SK-N-SH (cell line): ENCODE data around the gene AQP1. TPM values are rescaled to one million over a fixed set of nuclear protein-coding genes. Genes with fewer than 3 reads are reported as not detected.

ENCODE experiments used
- CTCF ChIA-PET: fragments of 300-600, 350-600 bp; formaldehyde crosslinking; extraction: SDS; loops from one replicate; lab custom pipeline; 2021; lab: Yijun Ruan, JAX
- POLR2A ChIA-PET: fragments of 350-600 bp; sonication (Branson Sonifier 250); formaldehyde crosslinking; extraction: SDS; loops from one replicate; lab custom pipeline; 2020; ENCODE audit warnings: antibody characterized with exemption, inconsistent platforms; lab: Yijun Ruan, JAX
- DNase-seq: peaks from one replicate; pipeline ENCODE4 v3.0.0; 2012
- H2AFZ ChIP-seq: fragments of 200-600 bp; sonication (generic); 2 replicates; pipeline ENCODE4 v1.8.1; 2016; ENCODE audit warnings: antibody characterized with exemption, mild to moderate bottlenecking, low read depth
- H3F3A ChIP-seq: fragments of 200-600 bp; sonication (generic); replicated peaks from 2 replicates; pipeline ENCODE3; 2016; ENCODE audit warnings: antibody characterized with exemption, mild to moderate bottlenecking; ENCODE audit not compliant: insufficient read depth
- H3K27ac ChIP-seq, 2 experiments: fragments of 200-500 bp in 1 of 2; fragments of 200-600 bp in 1 of 2; sonication (Bioruptor generic) in 1 of 2; sonication (generic), shearing (Covaris generic) in 1 of 2; 2 replicates each; pipeline versions ENCODE4 v1.5.1 to v1.6.1; 2014 to 2016; ENCODE audit warnings: low read depth in 2 of 2, inconsistent platforms in 1 of 2, low read length in 1 of 2, mild to moderate bottlenecking in 1 of 2, mixed read lengths in 1 of 2
- H3K27me3 ChIP-seq: fragments of 200-600 bp; sonication (generic), shearing (Covaris generic); 2 replicates; pipeline ENCODE4 v1.6.1; 2016; ENCODE audit warnings: mixed run types; ENCODE audit not compliant: insufficient read depth
- H3K36me3 ChIP-seq, 2 experiments: fragments of 200-500 bp in 1 of 2; fragments of 200-600 bp in 1 of 2; sonication (Bioruptor generic) in 1 of 2; sonication (generic) in 1 of 2; replicated peaks in 1 of 2; 2 replicates each; pipeline versions ENCODE3 to v1.5.1; 2014 to 2016; ENCODE audit warnings: low read length in 1 of 2, mild to moderate bottlenecking in 1 of 2; ENCODE audit not compliant: insufficient read depth in 2 of 2, control insufficient read depth in 1 of 2
- H3K4me1 ChIP-seq, 2 experiments: fragments of 200-500 bp in 1 of 2; fragments of 200-600 bp in 1 of 2; sonication (Bioruptor generic) in 1 of 2; sonication (generic), shearing (Covaris generic) in 1 of 2; 2 replicates each; pipeline versions ENCODE4 v1.5.1 to v1.6.1; 2014 to 2016; ENCODE audit warnings: low read depth in 1 of 2, low read length in 1 of 2, mixed run types in 1 of 2; ENCODE audit not compliant: insufficient read depth in 2 of 2, control insufficient read depth in 1 of 2
- H3K4me2 ChIP-seq: fragments of 200-600 bp; sonication (generic), shearing (Covaris generic); 2 replicates; pipeline ENCODE4 v1.6.1; 2017; ENCODE audit warnings: mixed run types
- H3K4me3 ChIP-seq, 2 experiments: fragments of 200-500 bp in 1 of 2; fragments of 200-600 bp in 1 of 2; sonication (Bioruptor generic) in 1 of 2; sonication (generic), shearing (Covaris generic) in 1 of 2; 2 replicates each; pipeline versions ENCODE4 v1.5.1 to v1.8.1; 2014 to 2016; ENCODE audit warnings: low read depth in 2 of 2, inconsistent platforms in 1 of 2, low read length in 1 of 2, mild to moderate bottlenecking in 1 of 2, mixed read lengths in 1 of 2, moderate library complexity in 1 of 2
- H3K79me2 ChIP-seq: fragments of 200-600 bp; sonication (generic); 2 replicates; pipeline ENCODE4 v1.8.1; 2017; ENCODE audit warnings: mild to moderate bottlenecking; ENCODE audit not compliant: insufficient read depth
- H3K9ac ChIP-seq: fragments of 200-600 bp; sonication (generic); 2 replicates; pipeline ENCODE4 v1.6.1; 2017; ENCODE audit warnings: mixed run types
- H3K9me2 ChIP-seq: fragments of 200-600 bp; sonication (generic); 2 replicates; pipeline ENCODE4 v1.6.1; 2017; ENCODE audit warnings: mixed run types
- H3K9me3 ChIP-seq: fragments of 200-600 bp; sonication (generic); 2 replicates; pipeline ENCODE4 v1.6.1; 2017; ENCODE audit warnings: mixed run types, mild to moderate bottlenecking, moderate library complexity
- H4K20me1 ChIP-seq: fragments of 200-600 bp; sonication (generic); 2 replicates; pipeline ENCODE4 v1.6.1; 2017; ENCODE audit warnings: mild to moderate bottlenecking, mixed run types; ENCODE audit not compliant: insufficient read depth
- CTCF ChIP-seq: fragments of 200-600 bp; sonication (generic); IDR thresholded peaks from 2 replicates; pipeline ENCODE4 v1.6.1; 2017; ENCODE audit warnings: antibody characterized with exemption, mild to moderate bottlenecking, moderate library complexity
- GABPA ChIP-seq: IDR thresholded peaks from 2 replicates; pipeline ENCODE4 v1.4.0; 2012; ENCODE audit warnings: low read depth, mild to moderate bottlenecking
- JUND ChIP-seq: IDR thresholded peaks from 2 replicates; pipeline ENCODE4 v1.4.0; 2012
- NRF1 ChIP-seq: IDR thresholded peaks from 2 replicates; pipeline ENCODE4 v1.6.1; 2012; ENCODE audit warnings: low read depth, mild to moderate bottlenecking, low read length
- PBX3 ChIP-seq: IDR thresholded peaks from 2 replicates; pipeline ENCODE4; 2012
- RCOR1 ChIP-seq: fragments of 150-350 bp; IDR thresholded peaks from 2 replicates; pipeline ENCODE4 v1.6.1; 2017; ENCODE audit warnings: antibody characterized with exemption, low read length
- RXRA ChIP-seq: IDR thresholded peaks from 2 replicates; pipeline ENCODE4 v1.4.0; 2012; ENCODE audit warnings: low read depth, mild to moderate bottlenecking, borderline replicate concordance
- SMC3 ChIP-seq: IDR thresholded peaks from 2 replicates; pipeline ENCODE4 v1.6.1; 2012; ENCODE audit warnings: low read depth, low read length, improper control_type of control experiment
- TAF1 ChIP-seq: IDR thresholded peaks from 2 replicates; pipeline ENCODE4 v1.6.1; 2012; ENCODE audit warnings: low read depth, mild to moderate bottlenecking, low read length, moderate library complexity, borderline replicate concordance
- TCF12 ChIP-seq: IDR thresholded peaks from 2 replicates; pipeline ENCODE4 v1.4.0; 2012
- WGBS: methylation state at CpG from one replicate; pipeline ENCODE4 v1.1.6; 2017; ENCODE audit warnings: low lambda C conversion rate; 5-methylcytosine and 5-hydroxymethylcytosine counted together
- polyA plus RNA-seq, 3 experiments: library from polyadenylated mRNA; depleted of rRNA; stranded (reverse); fragments of >200 nt; gene quantifications; 2 replicates each; pipeline ENCODE4 v1.2.3, GENCODE V29; 2012
- TF ChIP-seq, protein P1 (sequence below): IDR thresholded peaks from 2 replicates; pipeline ENCODE4 v1.4.0; 2012; ENCODE audit warnings: low read depth, borderline replicate concordance
- TF ChIP-seq, protein P2 (sequence below): IDR thresholded peaks from 2 replicates; pipeline ENCODE4 v1.4.0; 2012; ENCODE audit warnings: low read depth

Gene AQP1
- polyA plus RNA-seq, 1 of the 3 experiments (the other 2 are of a cell fraction) = 1.7 TPM

DNA sequence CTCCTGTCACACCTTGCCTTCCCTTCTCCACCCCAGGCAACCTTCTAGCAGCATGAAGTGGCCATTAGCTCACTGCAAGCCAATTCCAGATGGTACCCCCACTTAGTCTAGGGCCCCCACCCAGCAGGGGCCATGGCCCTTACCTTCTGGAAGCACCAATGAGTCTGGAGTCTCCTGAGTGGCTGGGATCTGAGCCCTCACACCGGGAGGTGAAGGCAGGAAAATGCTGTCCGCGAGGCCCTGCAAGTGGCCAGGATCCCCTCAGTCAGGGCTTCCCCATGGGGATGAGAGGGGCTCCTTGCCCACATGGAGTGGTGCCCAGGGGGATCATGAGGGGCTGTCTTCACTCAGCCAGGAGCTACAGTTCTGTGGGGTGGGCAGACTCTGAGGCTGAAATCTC, 4.6 kb downstream of the AQP1 start (continued):
- TF ChIP-seq, protein P1, sequence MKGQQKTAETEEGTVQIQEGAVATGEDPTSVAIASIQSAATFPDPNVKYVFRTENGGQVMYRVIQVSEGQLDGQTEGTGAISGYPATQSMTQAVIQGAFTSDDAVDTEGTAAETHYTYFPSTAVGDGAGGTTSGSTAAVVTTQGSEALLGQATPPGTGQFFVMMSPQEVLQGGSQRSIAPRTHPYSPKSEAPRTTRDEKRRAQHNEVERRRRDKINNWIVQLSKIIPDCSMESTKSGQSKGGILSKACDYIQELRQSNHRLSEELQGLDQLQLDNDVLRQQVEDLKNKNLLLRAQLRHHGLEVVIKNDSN = no peak
- no peak for TF ChIP-seq PBX3
- TF ChIP-seq GABPA = no peak
- no peak for TF ChIP-seq CTCF
- TF ChIP-seq RXRA = no peak

- H3K9me2 ChIP-seq = no peaks in the 10 kb centered on the region
- 83% methylated on average over 5 of the region's 7 CpGs for WGBS
- no peaks in the 10 kb centered on the region for H4K20me1 ChIP-seq
- H3K36me3 ChIP-seq = no peaks in the 10 kb centered on the region
- ChIA-PET POLR2A (no interaction called here), CTCF (interaction anchor here (1.3 to 10.9 kb wide), 3 partner anchors 22 to 67 kb away, joined by 3 to 84 read pairs (median 24); no protein-coding TSS in a partner anchor)
- no peak overlapping the region for H2AFZ ChIP-seq
- no peaks in the 10 kb centered on the region for H3K9me3 ChIP-seq
- peaks cover 11% of the 10 kb centered on the region for H3F3A ChIP-seq
- H3K27me3 ChIP-seq = no peaks in the 10 kb centered on the region
- H3K4me1 ChIP-seq = peaks cover 25 to 65% of the 10 kb centered on the region in 2 experiments; a peak in 3 of 4 replicates
- no peak overlapping the region for H3K9ac ChIP-seq
- no peak overlapping the region for H3K4me3 ChIP-seq
- H3K79me2 ChIP-seq = no peaks in the 10 kb centered on the region
- no peak overlapping the region for H3K27ac ChIP-seq
- H3K4me2 ChIP-seq = no peak overlapping the region
- TF ChIP-seq TAF1 (no peak), NRF1 (no peak), JUND (no peak), TCF12 (no peak), RCOR1 (no peak), PBX3 (no peak), SMC3 (no peak)
- TF ChIP-seq, protein P2, sequence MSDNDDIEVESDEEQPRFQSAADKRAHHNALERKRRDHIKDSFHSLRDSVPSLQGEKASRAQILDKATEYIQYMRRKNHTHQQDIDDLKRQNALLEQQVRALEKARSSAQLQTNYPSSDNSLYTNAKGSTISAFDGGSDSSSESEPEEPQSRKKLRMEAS = no peak
- DNase-seq = no peak
Measured at GRCh38 chr7:30916767-30917166, 5.1 kb downstream of the AQP1 start.
